Mesodermal cell (in vitro differentiated cells): ENCODE measurements around the gene TRIOBP.

ENCODE experiments used
- H3K27ac ChIP-seq: 2 replicates; pipeline ENCODE4 v1.7.0; 2013; ENCODE audit warnings: mild to moderate bottlenecking, low read depth, low read length, moderate library complexity; ENCODE audit not compliant: severe bottlenecking
- H3K36me3 ChIP-seq: 2 replicates; pipeline ENCODE4 v1.7.1; 2013; ENCODE audit warnings: mild to moderate bottlenecking, low read length, moderate library complexity; ENCODE audit not compliant: control insufficient read depth, insufficient read depth
- H3K4me1 ChIP-seq: one replicate; pipeline ENCODE4 v1.7.1; 2013; ENCODE audit warnings: mild to moderate bottlenecking, low read length; ENCODE audit not compliant: insufficient read depth, control insufficient read depth, poor library complexity, severe bottlenecking
- H3K4me3 ChIP-seq: 2 replicates; pipeline ENCODE4 v1.7.0; 2013; ENCODE audit warnings: low read length, control low read depth, mild to moderate bottlenecking; ENCODE audit not compliant: insufficient read depth, poor library complexity, severe bottlenecking; ENCODE audit errors: extremely low read depth
- H3K9me3 ChIP-seq: 2 replicates; pipeline ENCODE4 v1.7.1; 2013; ENCODE audit warnings: mild to moderate bottlenecking, low read length, moderate library complexity; ENCODE audit not compliant: control insufficient read depth
- WGBS, 2 experiments: methylation state at CpG; one replicate each; pipeline ENCODE4 v1.1.5; 2013; ENCODE audit warnings: missing lambda C conversion rate in 2 of 2; ENCODE audit not compliant: insufficient coverage in 2 of 2; 5-methylcytosine and 5-hydroxymethylcytosine counted together

The TRIOBP gene

GRCh38 chr22:37659066-37659896 is 37.6 kb upstream of the TRIOBP start:
- Histone ChIP-seq H3K4me3 (peak overlapping the region; percentile 61), H3K9me3 (no peaks in the 10 kb centered on the region), H3K27ac (no peak overlapping the region), H3K4me1 (peaks cover 18% of the 10 kb centered on the region), H3K36me3 (peaks cover 6% of the 10 kb centered on the region)
- WGBS, 2 experiments: 5 to 6% methylated on average over 46 to 57 of the region's 68 CpGs

- H3K36me3 ChIP-seq: peaks cover 8% of the 10 kb centered on the region
- 92 to 93% methylated on average over 12 to 14 of the region's 14 CpGs for WGBS, 2 experiments
- H3K27ac ChIP-seq: no peak overlapping the region
- peak overlapping the region; percentile 61 for H3K4me3 ChIP-seq
- no peaks in the 10 kb centered on the region for H3K9me3 ChIP-seq
- H3K4me1 ChIP-seq: peaks cover 18% of the 10 kb centered on the region
Observed at GRCh38 chr22:37659897-37660708, 36.7 kb upstream of the TRIOBP start.

GRCh38 chr22:37660709-37661045 is 36.2 kb upstream of the TRIOBP start:
- H3K4me3 ChIP-seq: no peak overlapping the region
- peaks cover 14% of the 10 kb centered on the region for H3K36me3 ChIP-seq
- 63 to 94% methylated on average over 1 to 2 of the region's 2 CpGs for whole genome bisulfite sequencing, 2 experiments
- H3K9me3 ChIP-seq: no peaks in the 10 kb centered on the region
- peaks cover 18% of the 10 kb centered on the region for H3K4me1 ChIP-seq
- H3K27ac ChIP-seq: peak overlapping the region; percentile 59

GRCh38 chr22:37661160-37661924 is 35.5 kb upstream of the TRIOBP start:
- Histone ChIP-seq H3K27ac (peak overlapping the region; percentile 59), H3K9me3 (no peaks in the 10 kb centered on the region), H3K36me3 (peaks cover 20% of the 10 kb centered on the region), H3K4me1 (peaks cover 18% of the 10 kb centered on the region), H3K4me3 (no peak overlapping the region)
- WGBS, 2 experiments: 82 to 84% methylated on average over 7 to 9 of the region's 12 CpGs

- 95 to 98% methylated on average over 3 of the region's 5 CpGs for WGBS, 2 experiments
- H3K9me3 ChIP-seq: no peaks in the 10 kb centered on the region
- no peak overlapping the region for H3K27ac ChIP-seq
- H3K4me1 ChIP-seq: peaks cover 18% of the 10 kb centered on the region
- peaks cover 27% of the 10 kb centered on the region for H3K36me3 ChIP-seq
- no peak overlapping the region for H3K4me3 ChIP-seq
Observed at GRCh38 chr22:37662039-37662438, 34.8 kb upstream of the TRIOBP start.

GRCh38 chr22:37663521-37664140 is 33.2 kb upstream of the TRIOBP start:
- no peak overlapping the region for H3K27ac ChIP-seq
- no peak overlapping the region for H3K4me3 ChIP-seq
- peaks cover 18% of the 10 kb centered on the region for H3K4me1 ChIP-seq
- H3K36me3 ChIP-seq: peaks cover 35% of the 10 kb centered on the region
- WGBS, 2 experiments: 94 to 96% methylated on average over 11 to 12 of the region's 16 CpGs
- no peaks in the 10 kb centered on the region for H3K9me3 ChIP-seq

- H3K9me3 ChIP-seq: no peaks in the 10 kb centered on the region
- H3K36me3 ChIP-seq: peaks cover 35% of the 10 kb centered on the region
Observed at GRCh38 chr22:37664249-37665101, 32.4 kb upstream of the TRIOBP start.

GRCh38 chr22:37665487-37665886 is 31.4 kb upstream of the TRIOBP start:
- Histone ChIP-seq H3K27ac (no peak overlapping the region), H3K9me3 (no peaks in the 10 kb centered on the region), H3K36me3 (peaks cover 35% of the 10 kb centered on the region), H3K4me1 (peaks cover 16% of the 10 kb centered on the region), H3K4me3 (no peak overlapping the region)
- 96 to 98% methylated on average over 20 to 24 of the region's 24 CpGs for WGBS, 2 experiments

More at GRCh38 chr22:37664249-37665101, 32.4 kb upstream of the TRIOBP start:
- WGBS, 2 experiments: 84 to 92% methylated on average over 14 to 16 of the region's 16 CpGs
- peaks cover 18% of the 10 kb centered on the region for H3K4me1 ChIP-seq
- no peak overlapping the region for H3K4me3 ChIP-seq
- H3K27ac ChIP-seq: peak overlapping the region; percentile 72

GRCh38 chr22:37669586-37669985 is 27.3 kb upstream of the TRIOBP start:
- H3K9me3 ChIP-seq: no peaks in the 10 kb centered on the region
- H3K27ac ChIP-seq: no peak overlapping the region
- 93 to 94% methylated on average over 3 to 4 of the region's 6 CpGs for WGBS, 2 experiments

More at GRCh38 chr22:37669586-37669985, 27.3 kb upstream of the TRIOBP start:
- Histone ChIP-seq H3K36me3 (peaks cover 30% of the 10 kb centered on the region), H3K4me1 (no peaks in the 10 kb centered on the region), H3K4me3 (no peak overlapping the region)
